ENCODE data around the gene LAMP5. TPM values are rescaled to one million over a fixed set of nuclear protein-coding genes. Genes with fewer than 3 reads are reported as not detected.
A peak's percentile ranks its signal among the peaks of the same experiment; 100 is the strongest.

Gene LAMP5, protein sequence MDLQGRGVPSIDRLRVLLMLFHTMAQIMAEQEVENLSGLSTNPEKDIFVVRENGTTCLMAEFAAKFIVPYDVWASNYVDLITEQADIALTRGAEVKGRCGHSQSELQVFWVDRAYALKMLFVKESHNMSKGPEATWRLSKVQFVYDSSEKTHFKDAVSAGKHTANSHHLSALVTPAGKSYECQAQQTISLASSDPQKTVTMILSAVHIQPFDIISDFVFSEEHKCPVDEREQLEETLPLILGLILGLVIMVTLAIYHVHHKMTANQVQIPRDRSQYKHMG
- 0.03 TPM for polyA plus RNA-seq (2013)

DNA sequence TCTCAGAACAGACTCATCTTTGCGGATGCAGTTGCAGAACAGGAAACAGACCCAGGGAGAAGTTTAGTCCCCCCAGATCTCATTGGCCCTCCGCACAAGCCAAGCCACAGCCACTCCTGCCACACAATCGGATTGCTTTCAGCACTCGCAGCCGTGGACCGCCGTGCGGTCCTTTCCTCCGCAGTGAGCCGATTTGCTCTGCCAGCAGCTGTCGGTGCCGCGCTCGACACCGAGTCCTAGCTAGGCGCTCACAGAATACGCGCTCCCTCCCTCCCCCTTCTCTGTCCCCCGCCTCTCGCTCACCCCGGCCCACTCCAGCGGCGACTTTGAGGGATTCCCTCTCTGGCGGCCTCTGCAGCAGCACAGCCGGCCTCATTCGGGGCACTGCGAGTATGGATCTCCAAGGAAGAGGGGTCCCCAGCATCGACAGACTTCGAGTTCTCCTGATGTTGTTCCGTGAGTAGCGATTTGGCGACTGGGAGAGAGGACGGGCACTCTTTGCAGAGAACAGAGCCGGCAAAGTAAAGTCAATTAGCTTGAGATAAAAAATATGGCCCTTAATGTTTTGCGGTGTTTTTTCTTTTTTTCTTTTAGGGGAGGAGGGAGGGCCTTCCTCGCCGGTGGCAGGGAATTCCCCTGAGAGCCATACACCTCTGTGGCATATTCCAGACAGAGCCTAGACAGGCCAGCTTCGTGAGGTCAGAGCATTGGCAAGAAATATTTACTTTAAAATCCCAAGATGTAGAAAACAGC, at the start of gene LAMP5:
TSS of gene LAMP5 (plus strand) at position 130 of the 753 bp plus-strand sequence. CDS start at position 393, 263 bp downstream.
- POLR2A ChIA-PET = no interaction called here
- Histone ChIP-seq H3K27ac (ENCODE audit: insufficient read depth in 1 of 2, low read depth in 1 of 2, low read length in 2 of 2, poor library complexity in 1 of 2, severe bottlenecking in 2 of 2) (no peak within 1 kb of the TSS), H3K27me3 (replicated peaks in 2 of 5; ENCODE audit: control insufficient read depth in 4 of 5, insufficient read depth in 5 of 5, low read length in 4 of 5) (peaks cover 35 to 99% (median 50%) of the 10 kb centered on the region in 5 experiments), H3K4me3 (ENCODE audit: control insufficient read depth in 1 of 7, extremely low read depth in 1 of 7, insufficient read depth in 4 of 7, low read depth in 2 of 7, low read length in 6 of 7) (peak within 1 kb of the TSS in 2 of 7 experiments; percentile 16 to 38), H3K4me1 (ENCODE audit: control extremely low read depth in 1 of 4, control insufficient read depth in 4 of 4, insufficient read depth in 4 of 4, low read length in 3 of 4) (peaks cover 3 to 26% (median 15%) of the 10 kb centered on the region in 4 experiments), H3K36me3 (ENCODE audit: control insufficient read depth in 4 of 4, insufficient read depth in 4 of 4, low read length in 3 of 4) (no peaks in the 10 kb centered on the region), H3K9me3 (ENCODE audit: control extremely low read depth in 1 of 5, control insufficient read depth in 4 of 5, insufficient read depth in 2 of 5, low read depth in 1 of 5, low read length in 4 of 5) (peaks cover 0 to 2% (median 0%) of the 10 kb centered on the region in 5 experiments)
- CTCF ChIA-PET = interaction anchor here (1.0 to 1.9 kb wide), 2 partner anchors 11 to 576 kb away, joined by 3 to 6 read pairs; no protein-coding TSS in a partner anchor
- peak in 2 of 3 donors; percentile 70 to 79 for DNase-seq
- 0% methylated on average over 21 of the region's 38 CpGs for WGBS (ENCODE audit: insufficient coverage)

DNA sequence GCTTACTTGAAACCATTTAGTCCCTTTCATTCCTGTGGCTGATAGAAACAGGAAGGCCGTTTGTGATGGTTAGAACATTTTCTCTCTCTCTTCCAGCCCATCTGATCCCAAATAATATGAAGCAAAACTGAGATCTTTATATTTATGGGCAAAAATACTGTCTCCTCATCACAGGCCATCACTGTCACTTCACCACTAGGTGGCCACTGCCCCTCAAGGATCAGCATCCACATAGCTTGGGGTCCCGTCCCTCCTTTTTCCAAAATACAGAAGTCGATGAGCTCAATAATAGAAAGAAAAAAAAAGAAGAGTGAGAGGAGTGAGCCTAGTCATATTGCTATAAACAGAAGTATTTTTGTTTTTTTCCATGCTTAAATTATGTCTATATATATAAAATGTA, 46.4 kb upstream of the LAMP5 start:
- ChIA-PET POLR2A (no interaction called here), CTCF (interaction anchor here (1.0 to 1.5 kb wide), 2 partner anchors 9 to 38 kb away, joined by 3 read pairs; no protein-coding TSS in a partner anchor)
- 100% methylated on average over 1 of the region's 3 CpGs for WGBS (ENCODE audit: insufficient coverage)
- Histone ChIP-seq H3K4me3 (ENCODE audit: control insufficient read depth in 1 of 7, extremely low read depth in 1 of 7, insufficient read depth in 4 of 7, low read depth in 2 of 7, low read length in 6 of 7) (no peak overlapping the region), H3K27ac (ENCODE audit: insufficient read depth in 1 of 2, low read depth in 1 of 2, low read length in 2 of 2, poor library complexity in 1 of 2, severe bottlenecking in 2 of 2) (no peak overlapping the region), H3K36me3 (ENCODE audit: control insufficient read depth in 4 of 4, insufficient read depth in 4 of 4, low read length in 3 of 4) (peaks cover 0 to 3% (median 0%) of the 10 kb centered on the region in 4 experiments), H3K9me3 (ENCODE audit: control extremely low read depth in 1 of 5, control insufficient read depth in 4 of 5, insufficient read depth in 2 of 5, low read depth in 1 of 5, low read length in 4 of 5) (no peaks in the 10 kb centered on the region), H3K27me3 (replicated peaks in 2 of 5; ENCODE audit: control insufficient read depth in 4 of 5, insufficient read depth in 5 of 5, low read length in 4 of 5) (no peaks in the 10 kb centered on the region), H3K4me1 (ENCODE audit: control extremely low read depth in 1 of 4, control insufficient read depth in 4 of 4, insufficient read depth in 4 of 4, low read length in 3 of 4) (no peaks in the 10 kb centered on the region)
- DNase-seq = peak; percentile 1 to 21 (median 14)

DNA sequence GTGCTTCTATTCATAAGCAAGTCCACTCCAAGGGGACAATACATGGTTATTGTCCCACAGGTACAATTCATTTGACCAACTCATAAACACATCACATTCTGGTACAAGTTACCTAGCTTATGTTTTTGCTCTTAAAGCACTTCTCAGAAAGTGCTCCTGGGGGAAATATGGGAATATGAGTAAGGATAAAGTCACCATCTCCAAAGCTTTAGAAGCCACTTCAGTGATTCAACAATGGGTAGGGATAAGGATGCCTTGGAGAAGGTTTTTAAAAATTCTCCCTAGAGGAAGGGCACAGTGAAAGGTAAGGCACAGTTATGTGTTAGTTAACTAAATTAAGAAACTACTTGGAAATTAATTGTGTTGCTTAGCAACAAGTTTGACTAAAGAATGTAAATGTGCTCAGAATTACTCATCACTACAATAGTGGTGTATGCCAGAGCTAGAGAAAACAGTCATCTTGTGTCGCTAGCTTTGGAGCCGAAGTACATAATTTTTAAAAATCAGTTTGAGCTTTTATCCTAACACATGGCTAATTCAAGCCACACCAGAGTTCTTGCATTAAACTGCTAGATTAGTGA, 39.5 kb upstream of the LAMP5 start:
- WGBS (ENCODE audit: insufficient coverage) = no CpG with 5 or more reads among the region's 2 CpGs
- ChIA-PET POLR2A (interaction anchor here (0.5 kb wide), 1 partner anchor 691 kb away, joined by 3 read pairs; no protein-coding TSS in a partner anchor), CTCF (no interaction called here)
- Histone ChIP-seq H3K4me1 (ENCODE audit: control extremely low read depth in 1 of 4, control insufficient read depth in 4 of 4, insufficient read depth in 4 of 4, low read length in 3 of 4) (no peaks in the 10 kb centered on the region), H3K9me3 (ENCODE audit: control extremely low read depth in 1 of 5, control insufficient read depth in 4 of 5, insufficient read depth in 2 of 5, low read depth in 1 of 5, low read length in 4 of 5) (no peaks in the 10 kb centered on the region), H3K27ac (ENCODE audit: insufficient read depth in 1 of 2, low read depth in 1 of 2, low read length in 2 of 2, poor library complexity in 1 of 2, severe bottlenecking in 2 of 2) (no peak overlapping the region), H3K4me3 (ENCODE audit: control insufficient read depth in 1 of 7, extremely low read depth in 1 of 7, insufficient read depth in 4 of 7, low read depth in 2 of 7, low read length in 6 of 7) (no peak overlapping the region), H3K27me3 (replicated peaks in 2 of 5; ENCODE audit: control insufficient read depth in 4 of 5, insufficient read depth in 5 of 5, low read length in 4 of 5) (no peaks in the 10 kb centered on the region), H3K36me3 (ENCODE audit: control insufficient read depth in 4 of 4, insufficient read depth in 4 of 4, low read length in 3 of 4) (peaks cover 3 to 8% (median 4%) of the 10 kb centered on the region in 4 experiments)
- no peak for DNase-seq

DNA sequence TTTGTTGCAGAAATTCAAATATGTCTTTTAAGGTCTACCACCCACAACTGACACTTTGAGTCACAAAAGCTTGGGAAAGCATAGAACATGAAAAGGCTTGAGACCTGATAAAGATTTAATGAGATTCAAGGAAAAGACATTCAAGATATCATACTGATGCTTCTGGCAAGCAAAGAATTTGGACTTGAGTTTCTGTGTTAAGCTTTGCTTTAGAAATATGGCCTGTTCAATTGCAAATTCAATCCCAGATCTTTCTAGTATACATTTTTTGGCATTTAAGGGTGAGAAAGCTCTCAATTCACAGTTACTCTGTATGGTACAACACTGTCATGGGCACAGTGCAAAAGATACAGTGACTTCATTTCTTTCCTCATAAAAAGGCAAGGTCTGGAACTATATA, 38.9 kb upstream of the LAMP5 start:
- peaks cover 3 to 8% (median 4%) of the 10 kb centered on the region in 4 experiments for H3K36me3 ChIP-seq (ENCODE audit: control insufficient read depth in 4 of 4, insufficient read depth in 4 of 4, low read length in 3 of 4)
- ChIA-PET POLR2A (no interaction called here), CTCF (no interaction called here)

DNA sequence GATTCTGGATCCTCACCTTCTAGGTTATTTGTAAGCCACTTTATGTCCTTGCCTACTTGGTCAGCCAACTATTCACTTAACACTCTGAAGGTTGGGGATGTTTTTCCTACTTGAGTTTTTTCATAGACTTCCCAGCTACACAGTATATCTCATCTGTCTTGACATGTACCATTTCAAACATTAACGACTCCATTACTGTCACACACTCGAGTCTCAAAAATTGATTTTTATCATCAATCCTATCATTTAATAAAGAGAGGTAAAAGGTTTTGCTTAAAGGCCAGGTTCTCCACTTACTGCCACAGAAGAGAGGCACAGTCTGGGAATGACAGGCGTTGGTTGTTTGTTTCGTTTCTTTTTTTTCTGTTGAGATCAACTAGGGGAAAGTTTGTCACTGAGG, 38.2 kb upstream of the LAMP5 start:
- Histone ChIP-seq H3K27me3 (replicated peaks in 2 of 5; ENCODE audit: control insufficient read depth in 4 of 5, insufficient read depth in 5 of 5, low read length in 4 of 5) (no peaks in the 10 kb centered on the region), H3K36me3 (ENCODE audit: control insufficient read depth in 4 of 4, insufficient read depth in 4 of 4, low read length in 3 of 4) (peaks cover 3 to 8% (median 4%) of the 10 kb centered on the region in 4 experiments), H3K4me3 (ENCODE audit: control insufficient read depth in 1 of 7, extremely low read depth in 1 of 7, insufficient read depth in 4 of 7, low read depth in 2 of 7, low read length in 6 of 7) (no peak overlapping the region), H3K4me1 (ENCODE audit: control extremely low read depth in 1 of 4, control insufficient read depth in 4 of 4, insufficient read depth in 4 of 4, low read length in 3 of 4) (no peaks in the 10 kb centered on the region), H3K9me3 (ENCODE audit: control extremely low read depth in 1 of 5, control insufficient read depth in 4 of 5, insufficient read depth in 2 of 5, low read depth in 1 of 5, low read length in 4 of 5) (no peaks in the 10 kb centered on the region), H3K27ac (ENCODE audit: insufficient read depth in 1 of 2, low read depth in 1 of 2, low read length in 2 of 2, poor library complexity in 1 of 2, severe bottlenecking in 2 of 2) (no peak overlapping the region)
- ChIA-PET POLR2A (no interaction called here), CTCF (no interaction called here)
- WGBS (ENCODE audit: insufficient coverage) = no CpG with 5 or more reads among the region's 4 CpGs
- DNase-seq = no peak

More for the DNA sequence above, 38.9 kb upstream of the LAMP5 start:
- Histone ChIP-seq H3K27me3 (replicated peaks in 2 of 5; ENCODE audit: control insufficient read depth in 4 of 5, insufficient read depth in 5 of 5, low read length in 4 of 5) (no peaks in the 10 kb centered on the region), H3K27ac (ENCODE audit: insufficient read depth in 1 of 2, low read depth in 1 of 2, low read length in 2 of 2, poor library complexity in 1 of 2, severe bottlenecking in 2 of 2) (no peak overlapping the region), H3K4me3 (ENCODE audit: control insufficient read depth in 1 of 7, extremely low read depth in 1 of 7, insufficient read depth in 4 of 7, low read depth in 2 of 7, low read length in 6 of 7) (no peak overlapping the region), H3K9me3 (ENCODE audit: control extremely low read depth in 1 of 5, control insufficient read depth in 4 of 5, insufficient read depth in 2 of 5, low read depth in 1 of 5, low read length in 4 of 5) (no peaks in the 10 kb centered on the region), H3K4me1 (ENCODE audit: control extremely low read depth in 1 of 4, control insufficient read depth in 4 of 4, insufficient read depth in 4 of 4, low read length in 3 of 4) (no peaks in the 10 kb centered on the region)
- DNase-seq = no peak

DNA sequence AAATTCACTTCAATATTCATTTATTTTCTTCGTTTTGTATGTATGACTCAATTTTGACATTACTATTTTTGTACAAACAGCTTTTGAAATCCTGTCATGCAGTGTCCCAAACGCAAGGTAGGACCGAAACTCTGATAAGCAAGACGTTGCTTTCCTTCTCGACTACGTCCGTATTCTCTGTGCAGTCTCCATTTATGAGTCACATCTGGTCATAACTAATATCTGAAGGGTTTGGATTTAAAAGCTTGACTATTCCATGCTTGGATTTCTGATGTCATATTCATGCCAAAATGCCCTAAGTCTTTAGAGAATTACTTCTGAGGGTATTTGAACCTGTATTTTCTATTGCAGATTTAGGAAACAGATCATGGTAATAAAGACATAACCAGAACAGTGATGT, 37.8 kb upstream of the LAMP5 start:
- no peaks in the 10 kb centered on the region for H3K27me3 ChIP-seq (replicated peaks in 2 of 5; ENCODE audit: control insufficient read depth in 4 of 5, insufficient read depth in 5 of 5, low read length in 4 of 5)
- H3K9me3 ChIP-seq (ENCODE audit: control extremely low read depth in 1 of 5, control insufficient read depth in 4 of 5, insufficient read depth in 2 of 5, low read depth in 1 of 5, low read length in 4 of 5) = no peaks in the 10 kb centered on the region
- CTCF ChIA-PET = no interaction called here
- H3K36me3 ChIP-seq (ENCODE audit: control insufficient read depth in 4 of 4, insufficient read depth in 4 of 4, low read length in 3 of 4) = peaks cover 3 to 8% (median 4%) of the 10 kb centered on the region in 4 experiments
- DNase-seq = no peak
- WGBS (ENCODE audit: insufficient coverage) = 100% methylated on average over 7 of the region's 7 CpGs
- no peaks in the 10 kb centered on the region for H3K4me1 ChIP-seq (ENCODE audit: control extremely low read depth in 1 of 4, control insufficient read depth in 4 of 4, insufficient read depth in 4 of 4, low read length in 3 of 4)
- H3K4me3 ChIP-seq (ENCODE audit: control insufficient read depth in 1 of 7, extremely low read depth in 1 of 7, insufficient read depth in 4 of 7, low read depth in 2 of 7, low read length in 6 of 7) = no peak overlapping the region
- POLR2A ChIA-PET = no interaction called here
- H3K27ac ChIP-seq (ENCODE audit: insufficient read depth in 1 of 2, low read depth in 1 of 2, low read length in 2 of 2, poor library complexity in 1 of 2, severe bottlenecking in 2 of 2) = no peak overlapping the region

DNA sequence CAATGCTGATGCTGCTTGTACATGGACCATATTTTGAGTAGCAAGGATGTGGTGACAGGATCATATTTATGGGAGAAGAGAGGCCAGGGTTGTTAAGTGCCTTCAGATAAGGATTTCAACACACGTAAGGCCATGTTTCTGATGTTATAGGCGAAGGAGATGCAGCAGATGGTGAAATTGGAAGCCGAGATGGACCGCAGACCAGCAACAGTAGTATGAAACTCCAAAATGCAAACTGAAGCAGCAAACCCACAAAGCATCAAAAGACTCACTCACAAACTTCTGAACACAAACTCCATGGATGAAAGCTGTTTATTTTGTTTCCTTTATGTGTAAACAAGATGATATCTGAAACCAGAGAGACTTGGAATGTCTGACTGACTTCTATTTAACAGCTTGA, 35.6 kb upstream of the LAMP5 start:
- CTCF ChIA-PET = no interaction called here
- POLR2A ChIA-PET = no interaction called here
- WGBS (ENCODE audit: insufficient coverage) = 100% methylated on average over 1 of the region's 4 CpGs

More for the DNA sequence above, 35.6 kb upstream of the LAMP5 start:
- Histone ChIP-seq H3K9me3 (ENCODE audit: control extremely low read depth in 1 of 5, control insufficient read depth in 4 of 5, insufficient read depth in 2 of 5, low read depth in 1 of 5, low read length in 4 of 5) (no peaks in the 10 kb centered on the region), H3K27ac (ENCODE audit: insufficient read depth in 1 of 2, low read depth in 1 of 2, low read length in 2 of 2, poor library complexity in 1 of 2, severe bottlenecking in 2 of 2) (no peak overlapping the region), H3K4me3 (ENCODE audit: control insufficient read depth in 1 of 7, extremely low read depth in 1 of 7, insufficient read depth in 4 of 7, low read depth in 2 of 7, low read length in 6 of 7) (no peak overlapping the region), H3K4me1 (ENCODE audit: control extremely low read depth in 1 of 4, control insufficient read depth in 4 of 4, insufficient read depth in 4 of 4, low read length in 3 of 4) (peaks cover 0 to 4% (median 0%) of the 10 kb centered on the region in 4 experiments), H3K27me3 (replicated peaks in 2 of 5; ENCODE audit: control insufficient read depth in 4 of 5, insufficient read depth in 5 of 5, low read length in 4 of 5) (no peaks in the 10 kb centered on the region), H3K36me3 (ENCODE audit: control insufficient read depth in 4 of 4, insufficient read depth in 4 of 4, low read length in 3 of 4) (peaks cover 3 to 5% (median 3%) of the 10 kb centered on the region in 4 experiments)
- DNase-seq = no peak
